Activated T-cell treated with anti-CD3 and anti-CD28 coated beads for 48 hours (primary cell): ENCODE results near the gene RLN3.
"Not testable (repeated sequence)": the region's sequence is repeated elsewhere in the genome, so short reads cannot be mapped to it uniquely, and the experiment has no call there.

Experiments used
- DNase-seq: peaks from one replicate; pipeline ENCODE4 v3.0.0-alpha.2; 2020; ENCODE audit warnings: low read depth

The RLN3 gene

DNA sequence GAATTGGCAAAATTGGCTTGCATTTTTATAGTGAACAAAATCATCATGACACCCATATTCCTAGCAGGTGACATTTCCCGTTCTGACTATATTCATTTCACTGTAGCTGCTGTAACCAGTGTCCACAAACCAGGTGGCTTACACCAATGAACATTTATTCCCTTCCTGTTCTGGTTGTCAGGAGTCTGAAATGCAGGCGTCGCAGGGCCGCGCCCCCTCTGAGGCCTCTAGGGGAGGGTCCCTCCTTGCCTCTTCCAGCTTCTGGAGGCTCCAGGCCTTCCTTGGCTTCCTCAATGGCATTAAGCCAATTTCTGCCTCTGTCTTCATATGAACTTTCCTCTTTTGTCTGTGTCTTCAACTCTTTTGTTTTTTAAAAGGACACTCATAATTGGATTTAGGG, 6.5 kb upstream of the RLN3 start:
- DNase-seq, result no peak

DNA sequence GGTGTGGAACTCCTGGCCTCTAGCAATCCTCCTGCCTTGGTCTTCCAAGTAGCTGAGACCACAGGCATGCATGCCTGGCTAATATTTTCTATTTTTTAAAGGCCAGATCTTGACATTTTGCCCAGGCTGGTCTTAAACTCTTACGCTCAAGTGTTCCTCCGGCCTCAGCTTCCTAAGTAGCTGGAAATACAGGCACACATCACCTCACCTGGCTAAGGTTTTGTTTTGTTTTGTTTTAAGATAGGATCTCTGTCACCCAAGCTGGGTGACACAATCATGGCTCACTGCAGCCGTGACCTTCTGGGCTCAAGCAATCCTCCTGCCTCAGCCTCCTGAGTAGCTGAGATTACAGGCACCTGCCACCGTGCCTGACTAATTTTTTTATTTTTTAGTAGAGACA, 5.5 kb upstream of the RLN3 start:
- DNase-seq, result no peak

DNA sequence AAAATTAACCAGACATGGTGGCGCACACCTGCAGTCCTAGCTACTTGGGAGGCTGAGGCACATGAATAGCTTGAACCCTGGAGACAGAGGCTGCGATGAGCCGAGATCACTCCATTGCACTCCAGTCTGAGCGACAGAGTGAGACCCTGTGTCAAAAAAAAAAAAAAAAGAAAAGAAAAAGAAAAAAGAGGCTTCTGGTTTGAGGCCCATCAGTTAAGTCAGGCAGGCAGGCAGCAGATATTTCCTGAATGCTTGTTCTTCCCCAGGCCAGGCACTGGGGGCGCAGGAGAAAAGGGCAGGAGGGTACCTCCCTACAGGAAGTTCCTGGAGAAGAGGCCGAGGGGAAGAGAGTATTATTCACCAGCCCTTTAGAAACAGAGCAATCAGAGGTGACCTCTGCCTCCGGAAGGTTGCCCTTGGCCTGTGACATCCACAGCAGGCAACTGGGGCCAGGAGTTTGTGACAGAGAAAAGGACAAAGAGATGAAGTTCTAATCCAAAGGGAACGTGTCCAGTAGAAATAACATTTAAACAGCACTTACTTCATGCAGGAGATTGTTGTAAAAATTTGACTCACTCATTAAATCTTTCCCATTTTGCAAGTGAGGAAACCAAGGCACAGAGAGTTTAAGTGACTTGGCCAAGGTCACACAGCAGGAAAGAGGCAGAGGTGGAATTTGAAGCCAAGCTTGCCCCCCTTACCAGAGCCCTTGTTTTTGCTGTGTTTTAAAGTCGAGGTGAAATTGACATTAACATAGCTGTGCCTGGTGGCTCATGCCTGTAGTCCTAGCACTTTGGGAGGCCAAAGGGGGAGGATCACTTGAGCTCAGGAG, 4.3 kb upstream of the RLN3 start:
- no peak for DNase-seq

DNA sequence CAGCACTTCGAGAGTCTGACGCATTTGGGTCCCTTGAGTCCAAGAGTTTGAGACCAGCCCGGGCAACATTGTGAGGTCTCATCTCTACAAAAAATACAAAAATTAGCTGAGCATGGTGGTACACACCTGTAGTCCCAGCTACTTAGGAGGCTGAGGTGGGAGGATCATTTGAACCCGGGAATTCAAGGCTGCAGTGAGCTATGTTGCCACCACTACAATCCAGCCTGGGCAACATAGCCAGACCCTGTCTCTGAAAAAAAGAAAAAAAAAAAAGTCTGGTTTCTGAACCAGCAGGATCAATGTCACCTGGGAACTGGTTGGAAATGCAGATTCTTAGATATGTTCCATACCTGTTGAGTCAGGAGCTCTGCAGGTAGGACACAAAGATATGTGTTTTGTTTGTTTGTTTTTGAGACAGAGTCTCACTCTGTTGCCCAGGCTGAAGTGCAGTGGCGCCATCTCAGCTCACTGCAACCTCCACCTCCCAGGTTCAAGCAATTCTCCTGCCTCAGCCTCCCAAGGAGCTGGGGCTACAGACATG, 1.2 kb upstream of the RLN3 start:
- not testable (repeated sequence) for DNase-seq

DNA sequence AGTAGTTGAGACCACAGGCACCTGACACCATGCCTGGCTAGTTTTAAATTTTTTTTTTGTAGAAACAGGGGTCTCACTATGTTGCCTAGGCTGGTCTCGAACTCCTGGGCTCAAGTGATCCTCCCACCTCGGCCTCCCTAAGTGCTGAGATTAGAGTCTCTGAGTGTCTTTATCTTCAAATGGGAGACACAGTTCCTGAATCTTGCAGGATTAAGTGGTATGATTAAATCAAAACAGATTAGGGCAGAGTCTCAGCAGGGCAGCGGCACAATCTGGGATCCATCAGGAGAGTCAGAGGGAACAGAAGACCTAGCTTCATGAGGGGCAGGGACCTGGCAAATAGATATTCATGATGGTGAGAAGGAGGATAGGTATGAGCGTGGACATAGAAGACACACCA, 953 bp downstream of the RLN3 start:
- DNase-seq, result no peak

DNA sequence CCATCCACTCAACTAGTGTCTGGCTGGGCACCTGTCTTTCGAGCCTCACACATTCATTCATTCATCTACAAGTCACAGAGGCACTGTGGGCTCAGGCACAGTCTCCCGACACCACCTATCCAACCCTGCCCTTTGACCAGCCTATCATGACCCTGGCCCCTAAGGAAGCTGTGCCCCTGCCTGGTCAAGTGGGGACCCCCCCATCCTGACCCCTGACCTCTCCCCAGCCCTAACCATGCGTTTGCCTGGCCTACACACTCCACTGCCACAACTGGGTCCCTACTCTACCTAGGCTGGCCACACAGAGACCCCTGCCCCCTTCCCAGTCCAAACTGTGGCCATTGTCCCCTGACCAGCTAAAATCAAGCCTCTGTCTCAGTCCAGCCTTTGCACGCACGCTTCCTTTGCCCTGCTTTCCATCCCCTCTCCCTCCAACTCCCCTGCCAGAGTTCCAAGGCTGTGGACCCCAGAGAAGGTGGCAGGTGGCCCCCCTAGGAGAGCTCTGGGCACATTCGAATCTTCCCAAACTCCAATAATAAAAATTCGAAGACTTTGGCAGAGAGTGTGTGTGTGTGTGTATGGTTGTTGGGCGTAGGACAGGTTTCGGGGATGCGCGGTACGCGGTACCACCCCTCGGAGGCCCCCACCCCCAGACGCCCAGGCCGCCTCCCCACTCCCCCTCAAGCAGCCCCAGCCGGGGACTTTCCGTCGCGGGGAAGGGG, 3.2 kb downstream of the RLN3 start:
- DNase-seq, result no peak

DNA sequence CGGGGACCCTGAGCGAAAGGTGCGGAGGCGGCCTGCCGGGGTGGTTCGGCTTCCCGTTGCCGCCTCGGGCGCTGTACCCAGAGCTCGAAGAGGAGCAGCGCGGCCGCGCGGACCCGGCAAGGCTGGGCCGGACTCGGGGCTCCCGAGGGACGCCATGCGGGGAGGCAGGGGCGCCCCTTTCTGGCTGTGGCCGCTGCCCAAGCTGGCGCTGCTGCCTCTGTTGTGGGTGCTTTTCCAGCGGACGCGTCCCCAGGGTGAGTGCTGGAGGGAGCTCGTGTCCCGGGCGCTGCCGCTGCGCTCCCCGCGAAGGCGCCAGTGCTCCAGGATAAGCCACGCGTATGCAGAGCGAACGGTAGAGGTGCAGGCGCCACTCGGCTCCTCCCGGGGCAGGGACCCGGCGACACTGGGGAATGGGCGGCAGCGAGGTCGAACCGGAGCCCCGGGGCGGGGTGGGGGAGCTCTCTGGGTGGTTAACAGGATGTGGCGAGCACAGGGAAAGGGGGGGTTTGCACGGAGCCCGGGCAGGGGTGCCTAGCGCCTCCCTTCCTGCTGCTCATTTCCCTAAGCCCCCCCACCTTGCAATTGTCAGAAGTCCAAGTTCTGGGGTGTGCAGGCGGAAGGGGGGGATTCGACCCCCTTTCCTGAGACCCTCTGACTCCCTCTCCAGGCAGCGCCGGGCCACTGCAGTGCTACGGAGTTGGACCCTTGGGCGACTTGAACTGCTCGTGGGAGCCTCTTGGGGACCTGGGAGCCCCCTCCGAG, 4.0 kb downstream of the RLN3 start, which contains the start of gene IL27RA:
IL27RA (plus strand) TSS at position 44 of the 762 bp plus-strand sequence; CDS start at position 155, 111 bp downstream.
- DNase-seq, result peak; percentile 64

DNA sequence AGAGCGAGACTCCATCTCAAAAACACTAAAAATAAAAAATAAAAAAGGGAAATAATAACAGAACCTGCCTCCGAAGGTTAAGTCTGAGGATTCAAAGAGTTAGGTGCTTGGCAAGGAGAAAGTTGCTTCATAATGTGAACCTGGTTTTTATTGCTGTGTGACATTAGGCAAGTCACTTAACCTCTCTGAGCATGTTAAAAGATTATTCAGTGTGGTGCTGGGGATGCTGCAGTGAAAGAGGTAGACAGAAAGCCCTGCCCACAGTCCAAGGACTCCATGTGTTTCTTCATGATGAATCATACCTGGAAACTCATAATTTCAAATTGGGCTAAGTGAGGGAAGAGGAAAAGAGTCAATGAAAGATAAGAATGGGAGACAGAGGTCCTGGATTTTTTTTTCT, 6.0 kb downstream of the RLN3 start:
- no peak for DNase-seq

DNA sequence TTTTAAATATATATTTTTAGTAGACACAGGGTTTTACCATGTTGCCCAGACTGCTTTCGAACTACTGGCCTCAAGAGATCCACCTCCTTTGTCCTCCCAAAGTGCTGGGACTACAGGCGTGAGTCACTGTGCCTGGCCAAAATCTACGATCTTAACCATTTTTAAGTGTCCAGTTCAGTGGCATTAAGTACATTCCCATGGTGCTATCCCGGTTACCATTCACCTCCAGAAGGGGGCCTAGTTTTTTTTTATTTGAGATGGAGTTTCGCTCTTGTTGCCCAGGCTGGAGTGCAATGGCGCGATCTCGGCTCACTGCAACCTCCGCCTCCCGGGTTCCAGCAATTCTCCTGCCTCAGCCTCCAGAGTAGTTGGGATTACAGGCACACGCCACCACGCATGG, 7.2 kb downstream of the RLN3 start:
- DNase-seq, result not testable (repeated sequence)

DNA sequence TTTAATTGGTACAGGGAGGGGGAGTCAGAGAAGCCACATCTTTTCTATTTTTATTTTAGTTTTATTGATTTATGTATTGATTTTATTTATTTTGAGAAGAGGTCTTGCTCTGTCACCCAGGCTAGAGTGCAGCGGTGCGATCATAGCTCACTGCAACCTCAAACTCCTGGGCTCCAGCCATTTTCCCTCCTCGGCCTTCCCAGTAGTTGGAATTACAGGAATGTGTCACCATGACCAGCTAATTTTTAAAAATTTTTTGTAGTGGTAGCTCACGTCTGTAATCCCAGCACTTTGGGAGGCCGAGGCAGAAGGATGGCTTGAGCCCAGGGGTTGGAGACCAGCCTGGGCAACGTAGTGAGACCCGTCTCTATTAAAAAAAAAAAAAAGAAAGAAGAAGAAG, 7.8 kb downstream of the RLN3 start:
- DNase-seq, result no peak

DNA sequence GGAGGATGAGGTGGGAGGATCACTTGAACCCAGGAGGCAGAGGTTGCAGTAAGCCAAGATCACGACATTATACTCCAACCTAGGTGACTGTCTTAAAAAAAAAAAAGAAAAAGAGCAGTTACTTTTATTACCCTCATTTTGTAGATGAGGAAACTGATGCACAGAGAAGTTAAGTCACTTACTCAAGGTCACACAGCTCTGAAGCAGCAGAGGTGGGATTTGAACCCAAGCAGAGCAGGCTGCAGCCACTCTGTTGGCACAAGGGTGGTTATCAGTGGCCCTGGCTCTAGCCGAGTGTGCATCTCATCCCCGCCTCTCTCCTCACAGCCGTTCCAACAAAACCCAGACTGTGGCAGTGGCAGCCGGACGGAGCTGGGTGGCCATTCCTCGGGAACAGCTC, 11.2 kb downstream of the RLN3 start:
- no peak for DNase-seq

DNA sequence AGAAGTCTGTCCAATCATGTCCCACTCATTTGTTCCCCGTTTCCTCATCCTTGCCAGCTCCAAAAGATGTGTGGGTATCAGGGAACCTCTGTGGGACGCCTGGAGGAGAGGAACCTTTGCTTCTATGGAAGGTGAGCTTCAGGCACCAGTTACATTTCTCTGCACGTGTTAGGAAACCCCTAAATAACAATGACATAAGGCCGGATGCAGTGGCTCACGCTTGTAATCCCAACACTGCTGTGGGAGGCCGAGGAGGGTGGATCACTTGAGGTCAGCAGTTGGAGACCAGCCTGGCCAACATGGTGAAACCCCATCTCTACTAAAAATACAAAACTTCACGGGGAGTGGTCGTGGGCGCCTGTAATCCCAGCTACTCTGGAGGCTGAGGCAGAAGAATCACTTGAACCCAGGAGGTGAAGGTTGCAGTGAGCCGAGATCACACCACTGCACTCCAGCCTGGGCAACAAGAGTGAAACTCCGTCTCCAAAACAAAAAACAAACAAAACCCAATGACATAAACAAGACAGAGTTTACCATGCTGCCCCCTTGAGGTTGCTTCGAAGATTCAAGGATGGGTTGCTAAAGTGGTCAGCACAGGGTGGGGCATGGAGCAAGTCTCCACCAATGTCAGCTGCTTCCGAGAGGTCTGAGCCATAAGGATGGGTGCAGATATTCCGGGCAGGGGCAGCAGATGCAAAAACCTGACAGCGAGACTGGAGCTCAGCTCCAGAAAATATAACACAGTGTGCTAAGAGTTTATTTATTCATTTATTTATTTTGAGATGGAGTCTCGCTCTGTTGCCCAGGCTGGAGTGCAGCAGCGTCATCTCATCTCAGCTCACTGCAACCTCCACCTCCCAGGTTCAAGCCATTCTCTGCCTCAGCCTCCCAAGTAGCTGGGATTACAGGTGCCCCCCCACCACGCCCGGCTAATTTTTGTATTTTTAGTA, 15.0 kb downstream of the RLN3 start:
- peak; percentile 21 for DNase-seq

DNA sequence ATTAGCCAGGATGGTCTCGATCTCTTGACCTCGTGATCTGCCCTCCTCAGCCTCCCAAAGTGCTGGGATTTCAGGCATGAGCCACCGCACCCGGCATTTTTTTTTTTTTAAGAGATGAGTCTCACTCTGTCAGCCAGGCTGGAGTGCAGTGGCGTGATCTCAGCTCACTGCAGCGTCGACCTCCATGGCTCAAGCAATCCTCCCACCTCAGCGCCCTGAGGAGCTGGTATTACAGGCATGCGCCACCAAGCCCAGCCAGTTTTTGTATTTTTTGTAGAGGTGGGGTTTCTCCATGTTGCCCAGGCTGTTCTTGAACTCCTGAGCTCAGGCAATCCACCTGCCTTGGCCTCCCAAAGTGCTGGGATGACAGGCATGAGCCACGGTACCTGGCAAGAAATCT, 19.9 kb downstream of the RLN3 start:
- not testable (repeated sequence) for DNase-seq

DNA sequence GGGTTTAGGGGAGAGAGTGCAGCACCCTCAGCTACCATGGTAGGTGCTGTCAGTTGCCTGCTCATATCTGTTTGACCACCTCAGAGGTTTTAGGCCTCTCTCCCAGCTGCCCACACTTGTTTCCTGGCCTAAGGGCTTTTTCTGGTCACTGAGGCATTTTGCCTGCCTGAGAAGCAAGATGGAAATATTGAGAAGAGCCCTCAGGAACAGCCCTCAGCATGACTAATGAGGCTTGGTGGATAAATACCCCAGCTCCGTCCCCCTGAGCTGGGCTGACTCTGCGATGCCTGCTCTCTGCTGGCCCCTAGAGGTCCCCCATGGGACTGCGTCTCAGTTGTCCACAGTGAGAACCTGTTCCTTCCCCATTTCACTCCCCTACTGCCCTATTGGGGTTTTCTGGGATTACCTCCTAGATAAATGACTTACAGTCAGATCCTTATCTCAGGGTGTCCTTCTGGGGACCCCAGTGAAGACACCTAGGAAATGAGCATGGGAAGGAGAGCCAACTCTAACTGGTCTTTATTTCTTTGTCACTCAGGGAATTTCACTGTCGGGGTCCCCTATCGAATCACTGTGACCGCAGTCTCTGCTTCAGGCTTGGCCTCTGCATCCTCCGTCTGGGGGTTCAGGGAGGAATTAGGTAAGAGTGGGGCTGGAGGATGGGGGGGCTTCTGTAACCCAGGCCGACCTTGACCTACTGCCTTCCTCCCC, 20.6 kb downstream of the RLN3 start:
- peak; percentile 70 for DNase-seq

DNA sequence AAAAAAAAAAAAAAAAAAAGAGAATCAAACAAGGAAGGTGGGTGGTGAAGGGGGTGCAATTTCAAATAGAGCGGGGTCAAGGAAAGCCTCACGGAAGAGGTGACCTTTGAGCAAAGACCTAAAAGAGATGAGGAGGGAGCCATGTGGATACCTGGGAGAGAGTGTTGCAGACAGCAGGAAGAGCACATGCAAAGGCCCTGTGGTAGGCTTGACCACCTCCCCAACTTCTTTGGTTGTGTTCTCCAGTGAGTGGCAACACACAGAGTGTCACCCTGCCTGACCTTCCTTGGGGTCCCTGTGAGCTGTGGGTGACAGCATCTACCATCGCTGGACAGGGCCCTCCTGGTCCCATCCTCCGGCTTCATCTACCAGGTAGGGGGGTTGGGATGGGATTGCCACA, 22.6 kb downstream of the RLN3 start:
- DNase-seq, result no peak

DNA sequence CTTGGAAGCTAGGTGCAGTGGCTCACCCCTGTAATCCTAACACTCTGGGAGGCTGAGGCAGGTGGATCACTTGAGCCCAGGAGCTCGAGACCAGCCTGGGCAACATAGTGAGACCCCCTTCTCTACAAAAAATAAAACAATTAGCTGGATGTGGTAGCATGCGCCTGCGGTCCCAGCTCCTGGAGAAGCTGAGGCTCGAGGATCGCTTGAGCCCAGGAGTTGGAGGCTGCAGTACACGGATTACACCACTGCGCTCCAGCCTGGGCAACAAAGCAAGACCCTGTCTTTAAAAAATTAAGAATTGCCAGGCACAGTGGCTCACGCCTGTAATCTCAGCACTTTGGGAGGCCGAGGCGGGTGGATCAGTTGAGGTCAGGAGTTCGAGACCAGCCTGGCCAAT, 23.0 kb downstream of the RLN3 start:
- DNase-seq, result not testable (repeated sequence)

DNA sequence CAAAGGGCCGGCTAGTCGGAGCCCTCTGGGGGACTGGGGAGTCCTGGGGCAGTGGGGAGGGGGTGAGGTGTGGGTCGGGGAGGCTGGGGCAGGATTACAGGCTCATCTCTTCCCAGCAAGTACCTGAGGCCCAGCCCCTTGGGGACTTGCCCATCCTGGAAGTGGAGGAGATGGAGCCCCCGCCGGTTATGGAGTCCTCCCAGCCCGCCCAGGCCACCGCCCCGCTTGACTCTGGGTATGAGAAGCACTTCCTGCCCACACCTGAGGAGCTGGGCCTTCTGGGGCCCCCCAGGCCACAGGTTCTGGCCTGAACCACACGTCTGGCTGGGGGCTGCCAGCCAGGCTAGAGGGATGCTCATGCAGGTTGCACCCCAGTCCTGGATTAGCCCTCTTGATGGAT, 24.0 kb downstream of the RLN3 start:
- DNase-seq, result no peak

DNA sequence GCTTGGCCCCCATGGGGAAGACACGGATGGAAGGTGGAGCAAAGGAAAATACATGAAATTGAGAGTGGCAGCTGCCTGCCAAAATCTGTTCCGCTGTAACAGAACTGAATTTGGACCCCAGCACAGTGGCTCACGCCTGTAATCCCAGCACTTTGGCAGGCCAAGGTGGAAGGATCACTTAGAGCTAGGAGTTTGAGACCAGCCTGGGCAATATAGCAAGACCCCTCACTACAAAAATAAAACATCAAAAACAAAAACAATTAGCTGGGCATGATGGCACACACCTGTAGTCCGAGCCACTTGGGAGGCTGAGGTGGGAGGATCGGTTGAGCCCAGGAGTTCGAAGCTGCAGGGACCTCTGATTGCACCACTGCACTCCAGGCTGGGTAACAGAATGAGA, 24.5 kb downstream of the RLN3 start:
- DNase-seq, result no peak

DNA sequence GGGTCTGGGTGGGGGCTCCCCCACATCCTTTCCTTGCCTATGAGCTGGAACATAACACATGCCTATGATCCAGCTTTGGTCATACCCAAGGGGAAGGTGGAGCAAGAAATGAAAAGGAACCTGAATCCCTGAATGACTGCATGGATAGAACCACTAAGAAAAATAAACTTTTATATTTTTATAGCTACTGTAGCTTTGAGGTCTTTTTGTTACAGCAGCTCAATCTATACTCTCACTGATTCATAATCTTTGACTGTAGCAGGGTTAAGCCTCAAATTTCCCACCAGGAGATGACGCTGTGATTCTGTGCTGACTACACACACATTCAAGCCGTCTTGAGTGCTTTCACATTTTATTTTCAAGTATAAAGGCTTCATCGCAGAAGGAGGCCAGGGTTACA, 25.1 kb downstream of the RLN3 start:
- no peak for DNase-seq

DNA sequence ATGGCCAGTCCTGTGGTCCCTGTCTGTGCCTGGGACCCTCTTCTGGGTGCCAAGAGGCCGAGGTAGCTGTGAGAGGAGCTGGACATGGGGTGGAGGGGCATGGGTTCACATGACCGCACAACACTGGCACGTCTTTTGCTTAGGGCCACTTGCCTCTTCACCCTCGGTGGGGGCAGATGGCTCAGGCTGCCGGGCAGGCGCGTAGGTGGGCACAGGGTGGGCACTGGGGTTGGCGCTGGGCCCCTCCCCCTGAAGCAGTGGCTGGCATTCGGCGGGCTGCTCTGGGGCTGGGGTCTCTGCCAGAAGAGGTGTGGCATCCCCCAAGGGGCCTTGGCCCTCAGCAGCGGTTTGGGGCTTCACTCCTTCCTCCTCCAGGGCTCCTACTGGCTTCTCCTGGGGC, 25.6 kb downstream of the RLN3 start:
- DNase-seq, result no peak

DNA sequence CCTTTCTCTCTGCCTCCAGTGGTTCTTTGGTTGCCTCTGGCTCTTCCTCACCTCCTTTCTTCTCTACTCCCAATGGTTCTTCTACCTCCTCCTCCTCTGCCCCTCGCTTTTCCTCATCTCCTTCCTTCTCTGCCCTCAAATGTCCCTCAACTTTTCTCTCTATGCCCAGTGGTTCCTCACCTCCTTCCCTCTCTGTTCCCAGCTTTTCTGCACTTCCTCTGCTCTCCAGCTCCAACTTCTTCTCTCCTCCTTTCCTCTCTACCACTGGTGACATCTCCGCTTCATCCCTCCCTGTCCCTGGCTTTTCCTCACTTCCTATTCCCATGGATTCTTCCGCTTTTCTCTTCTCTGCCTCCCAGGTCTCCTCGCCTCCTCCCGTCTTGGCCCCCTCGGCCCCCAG, 26.2 kb downstream of the RLN3 start:
- no peak for DNase-seq
